Choroid plexus epithelial cell (primary cell): ENCODE results near the gene MYRIP.

ENCODE experiments used
- DNase-seq: peaks from one replicate; pipeline ENCODE4 v3.0.0-alpha.2; 2010; ENCODE audit warnings: low read depth
- H3K4me3 ChIP-seq: 2 replicates; pipeline ENCODE4 v1.5.1; 2011; ENCODE audit warnings: low read depth, mild to moderate bottlenecking, control low read depth, low read length, moderate library complexity
- TF ChIP-seq, protein P1 (sequence below): conservative IDR thresholded peaks from 2 replicates; pipeline ENCODE4 v1.5.1; 2011; ENCODE audit warnings: low read depth, mild to moderate bottlenecking, control low read depth, inconsistent platforms, low read length, moderate library complexity

The MYRIP gene

GRCh38 chr3:39779511-39780230 is 29.7 kb upstream of the MYRIP start:
- DNase-seq = no peak
- TF ChIP-seq, protein P1, sequence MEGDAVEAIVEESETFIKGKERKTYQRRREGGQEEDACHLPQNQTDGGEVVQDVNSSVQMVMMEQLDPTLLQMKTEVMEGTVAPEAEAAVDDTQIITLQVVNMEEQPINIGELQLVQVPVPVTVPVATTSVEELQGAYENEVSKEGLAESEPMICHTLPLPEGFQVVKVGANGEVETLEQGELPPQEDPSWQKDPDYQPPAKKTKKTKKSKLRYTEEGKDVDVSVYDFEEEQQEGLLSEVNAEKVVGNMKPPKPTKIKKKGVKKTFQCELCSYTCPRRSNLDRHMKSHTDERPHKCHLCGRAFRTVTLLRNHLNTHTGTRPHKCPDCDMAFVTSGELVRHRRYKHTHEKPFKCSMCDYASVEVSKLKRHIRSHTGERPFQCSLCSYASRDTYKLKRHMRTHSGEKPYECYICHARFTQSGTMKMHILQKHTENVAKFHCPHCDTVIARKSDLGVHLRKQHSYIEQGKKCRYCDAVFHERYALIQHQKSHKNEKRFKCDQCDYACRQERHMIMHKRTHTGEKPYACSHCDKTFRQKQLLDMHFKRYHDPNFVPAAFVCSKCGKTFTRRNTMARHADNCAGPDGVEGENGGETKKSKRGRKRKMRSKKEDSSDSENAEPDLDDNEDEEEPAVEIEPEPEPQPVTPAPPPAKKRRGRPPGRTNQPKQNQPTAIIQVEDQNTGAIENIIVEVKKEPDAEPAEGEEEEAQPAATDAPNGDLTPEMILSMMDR = no peak

GRCh38 chr3:39780352-39780751 is 29.1 kb upstream of the MYRIP start:
- TF ChIP-seq, protein P1 = no peak
- no peak for DNase-seq

More at GRCh38 chr3:39779511-39780230, 29.7 kb upstream of the MYRIP start:
- H3K4me3 ChIP-seq = no peak overlapping the region

GRCh38 chr3:39781025-39781424 is 28.4 kb upstream of the MYRIP start:
- TF ChIP-seq, protein P1 = no peak
- no peak for DNase-seq

More at GRCh38 chr3:39780352-39780751, 29.1 kb upstream of the MYRIP start:
- no peak overlapping the region for H3K4me3 ChIP-seq

GRCh38 chr3:39781632-39782031 is 27.8 kb upstream of the MYRIP start:
- TF ChIP-seq, protein P1 = no peak
- no peak for DNase-seq
- H3K4me3 ChIP-seq = no peak overlapping the region

More at GRCh38 chr3:39781025-39781424, 28.4 kb upstream of the MYRIP start:
- H3K4me3 ChIP-seq = no peak overlapping the region

DNA sequence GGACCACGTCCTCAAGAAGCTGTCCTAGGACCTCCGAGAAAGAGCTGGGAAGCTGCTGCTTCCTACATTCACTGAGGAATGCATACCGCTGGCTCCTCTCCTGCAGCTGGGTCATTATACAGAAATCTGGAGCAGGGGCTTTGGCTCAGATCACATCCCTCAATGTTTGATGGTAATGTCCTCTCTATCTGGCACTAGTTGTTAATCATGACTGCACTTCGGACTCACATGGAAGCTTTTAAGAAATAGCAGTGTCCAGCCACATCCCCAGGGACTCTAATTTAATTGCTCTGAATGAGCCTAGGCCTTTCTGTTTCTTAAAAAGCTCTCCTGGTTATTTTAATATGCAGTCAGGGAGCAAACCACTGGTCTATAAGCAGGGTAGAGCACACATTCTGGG is 25.7 kb upstream of the MYRIP start:
- DNase-seq = no peak
- H3K4me3 ChIP-seq = no peak overlapping the region
- TF ChIP-seq, protein P1 = no peak

DNA sequence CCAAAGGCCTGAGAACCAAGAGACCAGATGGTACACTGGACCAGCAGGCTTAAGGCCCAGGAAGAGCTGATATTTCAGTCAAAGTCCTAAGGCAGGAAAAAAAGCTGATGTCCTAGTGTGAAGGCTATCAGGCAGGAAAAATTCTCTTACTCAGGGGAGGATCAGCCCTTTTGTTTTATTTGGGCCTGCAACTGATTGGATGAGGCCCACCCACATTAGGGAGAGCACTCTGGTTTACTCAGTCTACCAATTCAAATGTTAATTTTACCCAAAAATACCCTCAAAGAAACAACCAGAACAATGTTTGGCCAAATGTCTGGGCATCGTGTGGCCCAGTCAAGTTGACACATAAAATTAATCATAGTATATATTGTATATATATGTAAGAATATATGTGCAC is 24.5 kb upstream of the MYRIP start:
- no peak overlapping the region for H3K4me3 ChIP-seq
- no peak for DNase-seq
- TF ChIP-seq, protein P1 = no peak
